CD4-positive, alpha-beta memory T cell (primary cell): ENCODE results near the gene GCNA. TPM values are rescaled to one million over a fixed set of nuclear protein-coding genes. Genes with fewer than 3 reads are reported as not detected.

ENCODE experiments used
- CTCF ChIA-PET: fragments of 350-600 bp; sonication (Branson Sonifier 250); formaldehyde crosslinking; loops from one replicate; lab custom pipeline; 2021; ENCODE audit warnings: inconsistent platforms; ENCODE audit not compliant: partially characterized antibody; lab: Charles Lee
- POLR2A ChIA-PET: fragments of 350-600 bp; sonication (Branson Sonifier 250); formaldehyde crosslinking; loops from one replicate; lab custom pipeline; 2021; ENCODE audit not compliant: partially characterized antibody; lab: Charles Lee
- DNase-seq, 5 donors: peaks; one replicate each; pipeline versions ENCODE4 v3.0.0 to v3.0.0-alpha.2; 2020 to 2022; ENCODE audit warnings: mixed read lengths in 1 of 5
- H3K27ac ChIP-seq: one replicate; pipeline ENCODE4 v1.7.0; 2013; ENCODE audit warnings: low read depth, low read length
- H3K27me3 ChIP-seq: 2 replicates; pipeline ENCODE4 v1.7.0; 2013; ENCODE audit warnings: mild to moderate bottlenecking, low read length, moderate library complexity; ENCODE audit not compliant: insufficient read depth
- H3K36me3 ChIP-seq: 2 replicates; pipeline ENCODE4 v1.7.0; 2013; ENCODE audit warnings: mild to moderate bottlenecking, low read length, moderate library complexity; ENCODE audit not compliant: insufficient read depth
- H3K4me1 ChIP-seq: 2 replicates; pipeline ENCODE4 v1.7.0; 2013; ENCODE audit warnings: mild to moderate bottlenecking, low read length, moderate library complexity; ENCODE audit not compliant: insufficient read depth
- H3K4me3 ChIP-seq, 2 donors: one replicate each; pipeline ENCODE4 v1.7.0; 2013; ENCODE audit warnings: low read length in 2 of 2, mild to moderate bottlenecking in 1 of 2
- H3K9me3 ChIP-seq, 2 donors: one replicate each; pipeline ENCODE4 v1.7.0; 2013; ENCODE audit warnings: low read length in 2 of 2, control low read depth in 1 of 2; ENCODE audit not compliant: control insufficient read depth in 1 of 2
- H3K27ac Mint-ChIP-seq, 7 donors: one replicate each; pipeline ENCODE4 v1.8.0; 2020 to 2021; ENCODE audit warnings: mixed read lengths in 7 of 7, mild to moderate bottlenecking in 6 of 7, inconsistent platforms in 3 of 7, moderate library complexity in 3 of 7
- H3K27me3 Mint-ChIP-seq, 2 donors: one replicate each; pipeline ENCODE4 v1.8.0; 2020 to 2021; ENCODE audit warnings: mixed read lengths in 2 of 2
- H3K36me3 Mint-ChIP-seq, 2 donors: one replicate each; pipeline ENCODE4 v1.8.0; 2020 to 2021; ENCODE audit warnings: mixed read lengths in 2 of 2, inconsistent platforms in 1 of 2, mild to moderate bottlenecking in 1 of 2
- H3K4me1 Mint-ChIP-seq, 4 donors: one replicate each; pipeline ENCODE4 v1.8.0; 2020 to 2021; ENCODE audit warnings: mixed read lengths in 4 of 4, mild to moderate bottlenecking in 1 of 4
- H3K4me3 Mint-ChIP-seq, 8 donors: one replicate each; pipeline ENCODE4 v1.8.0; 2020 to 2021; ENCODE audit warnings: mixed read lengths in 8 of 8, mild to moderate bottlenecking in 7 of 8, moderate library complexity in 6 of 8, inconsistent platforms in 3 of 8
- H3K9me3 Mint-ChIP-seq, 8 donors: one replicate each; pipeline ENCODE4 v1.8.0; 2020 to 2021; ENCODE audit warnings: mixed read lengths in 8 of 8, mild to moderate bottlenecking in 5 of 8, inconsistent platforms in 3 of 8, moderate library complexity in 1 of 8
- intact Hi-C: fragments of 100-400 bp; cut with micrococcal nuclease; formaldehyde crosslinking; loops from one replicate; pipeline ENCODE4 v1.15.1; 2023
- polyA plus RNA-seq, 2 donors: library from polyadenylated mRNA; unstranded; fragments of 300-500 nt; fragmentation: Illumina TruSeq; gene quantifications; one replicate each; pipeline ENCODE4 v1.2.3, GENCODE V29; 2021
- total RNA-seq, 2 experiments: library from RNA; stranded (reverse); gene quantifications; one replicate each; pipeline ENCODE4 v1.2.3, GENCODE V29; 2021

The GCNA gene
- total and polyA plus RNA-seq, 4 experiments from 2014 or later, result 0.40 to 11.4 (median 10.2) TPM; not detected in 1

DNA sequence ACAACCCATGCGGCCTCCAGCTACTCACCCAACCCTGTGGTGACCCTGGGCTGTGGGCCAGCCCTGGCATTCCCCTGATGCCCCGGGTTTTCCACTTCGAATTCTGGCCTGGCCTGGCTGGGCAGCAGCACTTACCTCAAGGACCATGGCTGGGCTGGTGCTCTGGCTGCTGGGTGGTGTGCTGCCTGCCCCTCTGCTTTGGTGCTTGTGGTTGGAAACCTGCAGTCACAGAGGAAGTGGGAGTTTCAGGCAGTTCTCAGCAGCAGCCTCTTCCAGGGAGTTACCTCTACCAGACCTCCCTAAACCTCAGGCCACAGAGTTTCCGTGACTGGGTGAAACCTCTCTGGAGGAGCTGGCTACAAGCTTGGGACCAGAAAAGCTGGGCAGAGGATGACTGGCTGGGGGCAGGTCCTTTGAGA, 40.1 kb downstream of the GCNA start, which contains the start of gene CXCR3:
CXCR3 (minus strand) TSS at position 209 of the 419 bp plus-strand sequence; CDS start at position 147, 62 bp downstream.
- peaks cover 0 to 2% of the 10 kb centered on the region in 2 donors for H3K27me3 Mint-ChIP-seq
- ChIA-PET CTCF (interaction anchor here (0.8 to 3.0 kb wide), 5 partner anchors 10 to 34 kb away, joined by 3 to 9 read pairs (median 5); no protein-coding TSS in a partner anchor), POLR2A (interaction anchor here (0.9 to 7.1 kb wide), 10 partner anchors 9 to 85 kb away, joined by 3 to 63 read pairs (median 6); partner anchors contain the start of gene OGT)
- H3K27me3 ChIP-seq, result no peaks in the 10 kb centered on the region
- H3K36me3 ChIP-seq, result no peaks in the 10 kb centered on the region
- DNase-seq, result peak; percentile 50 to 84 (median 55)
- peaks cover 30 to 89% (median 72%) of the 10 kb centered on the region in 4 donors for H3K4me1 Mint-ChIP-seq
- H3K9me3 Mint-ChIP-seq, result peaks cover 0 to 7% (median 0%) of the 10 kb centered on the region in 8 donors
- no peaks in the 10 kb centered on the region for H3K9me3 ChIP-seq
- peak within 1 kb of the TSS; percentile 84 to 93 (median 91) for H3K4me3 Mint-ChIP-seq
- peak within 1 kb of the TSS; percentile 36 to 61 for H3K4me3 ChIP-seq
- H3K36me3 Mint-ChIP-seq, result peaks cover 20 to 40% of the 10 kb centered on the region in 2 donors
- peaks cover 63% of the 10 kb centered on the region for H3K4me1 ChIP-seq
- H3K27ac ChIP-seq, result peak within 1 kb of the TSS; percentile 81
- intact Hi-C loops, result no loop called here
- peak within 1 kb of the TSS; percentile 89 to 97 (median 96) for H3K27ac Mint-ChIP-seq

- peaks cover 20 to 37% of the 10 kb centered on the region in 2 donors for H3K36me3 Mint-ChIP-seq
- H3K4me1 Mint-ChIP-seq, result peaks cover 31 to 90% (median 72%) of the 10 kb centered on the region in 4 donors
- Histone ChIP-seq H3K4me3 (peak overlapping the region in 1 of 2 donors; percentile 61), H3K36me3 (no peaks in the 10 kb centered on the region), H3K4me1 (peaks cover 68% of the 10 kb centered on the region), H3K9me3 (no peaks in the 10 kb centered on the region), H3K27me3 (no peaks in the 10 kb centered on the region), H3K27ac (peak overlapping the region; percentile 81)
- intact Hi-C loops, result no loop called here
- peaks cover 0 to 2% of the 10 kb centered on the region in 2 donors for H3K27me3 Mint-ChIP-seq
- H3K4me3 Mint-ChIP-seq, result peak overlapping the region; percentile 84 to 93 (median 91)
- no peak for DNase-seq
- peak overlapping the region; percentile 89 to 97 (median 96) for H3K27ac Mint-ChIP-seq
- H3K9me3 Mint-ChIP-seq, result peaks cover 0 to 7% (median 0%) of the 10 kb centered on the region in 8 donors
- POLR2A ChIA-PET, result interaction anchor here (0.7 to 7.1 kb wide), 9 partner anchors 10 to 85 kb away, joined by 3 to 63 read pairs (median 4); partner anchors contain the start of gene OGT
- CTCF ChIA-PET, result interaction anchor here (0.9 to 3.0 kb wide), 4 partner anchors 10 to 34 kb away, joined by 3 to 9 read pairs (median 6); no protein-coding TSS in a partner anchor
These were observed 40.5 kb downstream of the GCNA start for GRCh38 chrX:71618787-71619186.

GRCh38 chrX:71619193-71619592, 41.0 kb downstream of the GCNA start:
- POLR2A ChIA-PET, result interaction anchor here (0.7 to 7.1 kb wide), 8 partner anchors 10 to 86 kb away, joined by 3 to 63 read pairs (median 8); partner anchors contain the start of gene OGT
- Mint-ChIP-seq H3K9me3 (peaks cover 0 to 7% (median 0%) of the 10 kb centered on the region in 8 donors), H3K4me3 (peak overlapping the region; percentile 84 to 93 (median 91)), H3K27ac (peak overlapping the region; percentile 89 to 97 (median 96)), H3K27me3 (peaks cover 0 to 2% of the 10 kb centered on the region in 2 donors), H3K4me1 (peaks cover 33 to 94% (median 75%) of the 10 kb centered on the region in 4 donors), H3K36me3 (peaks cover 20 to 37% of the 10 kb centered on the region in 2 donors)
- peak; percentile 47 to 89 (median 53) for DNase-seq
- CTCF ChIA-PET, result interaction anchor here (2.2 to 3.0 kb wide), 2 partner anchors 10 to 33 kb away, joined by 9 read pairs; no protein-coding TSS in a partner anchor
- H3K36me3 ChIP-seq, result no peaks in the 10 kb centered on the region
- H3K4me3 ChIP-seq, result no peak overlapping the region
- H3K27me3 ChIP-seq, result no peaks in the 10 kb centered on the region
- intact Hi-C loops, result no loop called here
- no peaks in the 10 kb centered on the region for H3K9me3 ChIP-seq
- peaks cover 72% of the 10 kb centered on the region for H3K4me1 ChIP-seq
- H3K27ac ChIP-seq, result peak overlapping the region; percentile 81

- peaks cover 0 to 7% (median 0%) of the 10 kb centered on the region in 8 donors for H3K9me3 Mint-ChIP-seq
- peaks cover 35 to 93% (median 75%) of the 10 kb centered on the region in 4 donors for H3K4me1 Mint-ChIP-seq
- DNase-seq, result no peak
- Histone ChIP-seq H3K27ac (peak overlapping the region; percentile 81), H3K4me3 (no peak overlapping the region), H3K36me3 (no peaks in the 10 kb centered on the region), H3K27me3 (no peaks in the 10 kb centered on the region), H3K9me3 (no peaks in the 10 kb centered on the region), H3K4me1 (peaks cover 76% of the 10 kb centered on the region)
- peaks cover 0 to 2% of the 10 kb centered on the region in 2 donors for H3K27me3 Mint-ChIP-seq
- peak overlapping the region; percentile 91 to 97 (median 96) for H3K27ac Mint-ChIP-seq
- intact Hi-C loops, result no loop called here
- peak overlapping the region in 5 of 8 donors; percentile 43 to 93 (median 90) for H3K4me3 Mint-ChIP-seq
- ChIA-PET CTCF (interaction anchor here (2.2 kb wide), 1 partner anchor 11 kb away, joined by 9 read pairs; no protein-coding TSS in a partner anchor), POLR2A (interaction anchor here (4.6 to 7.1 kb wide), 2 partner anchors 18 to 87 kb away, joined by 50 to 63 read pairs; partner anchors contain the start of gene OGT)
- H3K36me3 Mint-ChIP-seq, result peaks cover 17 to 34% of the 10 kb centered on the region in 2 donors
These were observed 41.7 kb downstream of the GCNA start for GRCh38 chrX:71619986-71620385.

- peak overlapping the region; percentile 91 to 97 (median 96) for H3K27ac Mint-ChIP-seq
- Histone ChIP-seq H3K27me3 (no peaks in the 10 kb centered on the region), H3K36me3 (no peaks in the 10 kb centered on the region), H3K4me1 (peaks cover 80% of the 10 kb centered on the region), H3K27ac (peak overlapping the region; percentile 75), H3K9me3 (no peaks in the 10 kb centered on the region), H3K4me3 (no peak overlapping the region)
- H3K9me3 Mint-ChIP-seq, result peaks cover 0 to 7% (median 0%) of the 10 kb centered on the region in 8 donors
- peaks cover 0 to 2% of the 10 kb centered on the region in 2 donors for H3K27me3 Mint-ChIP-seq
- intact Hi-C loops, result loop anchor here (1.0 to 2.0 kb wide), 3 partner anchors 15 to 87 kb away; no protein-coding TSS in a partner anchor
- peaks cover 5 to 22% of the 10 kb centered on the region in 2 donors for H3K36me3 Mint-ChIP-seq
- ChIA-PET POLR2A (interaction anchor here (0.6 to 5.5 kb wide), 8 partner anchors 13 to 88 kb away, joined by 3 to 60 read pairs (median 6); partner anchors contain the start of gene OGT), CTCF (interaction anchor here (1.5 to 2.2 kb wide), 5 partner anchors 10 to 29 kb away, joined by 5 to 8 read pairs (median 5); no protein-coding TSS in a partner anchor)
- H3K4me3 Mint-ChIP-seq, result peak overlapping the region in 5 of 8 donors; percentile 47 to 87 (median 74)
- DNase-seq, result no peak
- peaks cover 27 to 85% (median 68%) of the 10 kb centered on the region in 4 donors for H3K4me1 Mint-ChIP-seq
These were observed 43.4 kb downstream of the GCNA start for GRCh38 chrX:71621603-71622002.

DNA sequence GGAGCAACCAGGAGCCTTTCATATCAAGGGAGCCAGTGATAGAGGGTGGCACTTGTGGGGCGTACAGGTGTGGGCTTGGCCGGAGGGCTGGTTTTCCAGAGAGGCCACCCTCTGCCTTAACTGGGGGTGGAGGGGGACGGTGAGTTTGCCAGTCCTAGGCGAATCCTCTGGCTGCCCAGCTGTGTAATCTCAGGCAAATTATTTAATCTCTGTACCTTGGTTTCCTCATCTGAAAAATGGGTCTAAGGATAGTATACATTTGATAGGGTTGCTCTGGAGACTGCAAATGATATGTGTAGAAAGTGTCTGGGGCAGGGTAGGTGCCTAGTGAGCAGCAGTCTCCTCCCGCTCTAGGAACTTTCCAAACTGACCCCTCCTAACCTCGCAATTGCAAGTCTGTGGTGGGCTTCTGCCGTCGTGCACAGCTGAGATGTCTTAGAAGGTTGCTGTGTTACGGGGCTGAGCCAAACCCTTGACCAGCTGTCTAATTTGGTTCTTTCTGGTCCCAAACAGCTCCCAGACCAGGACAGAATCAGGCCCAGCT, 43.9 kb downstream of the GCNA start:
- Histone ChIP-seq H3K27me3 (no peaks in the 10 kb centered on the region), H3K27ac (peak overlapping the region; percentile 75), H3K36me3 (no peaks in the 10 kb centered on the region), H3K9me3 (no peaks in the 10 kb centered on the region), H3K4me3 (no peak overlapping the region), H3K4me1 (peaks cover 85% of the 10 kb centered on the region)
- intact Hi-C loops, result loop anchor here (1.0 to 2.0 kb wide), 3 partner anchors 15 to 88 kb away; no protein-coding TSS in a partner anchor
- DNase-seq, result no peak
- Mint-ChIP-seq H3K27me3 (peaks cover 0 to 2% of the 10 kb centered on the region in 2 donors), H3K9me3 (peaks cover 0 to 5% (median 0%) of the 10 kb centered on the region in 8 donors), H3K4me3 (peak overlapping the region; percentile 47 to 87 (median 77)), H3K27ac (peak overlapping the region; percentile 91 to 97 (median 96)), H3K4me1 (peaks cover 27 to 80% (median 65%) of the 10 kb centered on the region in 4 donors), H3K36me3 (peaks cover under 1 to 18% of the 10 kb centered on the region in 2 donors)
- ChIA-PET POLR2A (interaction anchor here (0.6 to 5.5 kb wide), 14 partner anchors 7 to 504 kb away, joined by 3 to 60 read pairs (median 5); partner anchors contain the start of genes MED12, OGT and TAF1), CTCF (interaction anchor here (1.5 to 2.2 kb wide), 8 partner anchors 11 to 30 kb away, joined by 5 to 8 read pairs (median 5); no protein-coding TSS in a partner anchor)
